Activated gamma-delta T cell treated with anti-CD3 and anti-CD28 coated beads, Interleukin-2, amount 50 U/mL, for 16 hours (primary cell): ENCODE measurements around the gene PFDN6.
"Not testable (repeated sequence)": the region's sequence is repeated elsewhere in the genome, so short reads cannot be mapped to it uniquely, and the experiment has no call there.

Source experiments
- DNase-seq: peaks from one replicate; pipeline ENCODE4 v3.0.0-alpha.2; 2020; ENCODE audit warnings: low read depth

Gene PFDN6

DNA sequence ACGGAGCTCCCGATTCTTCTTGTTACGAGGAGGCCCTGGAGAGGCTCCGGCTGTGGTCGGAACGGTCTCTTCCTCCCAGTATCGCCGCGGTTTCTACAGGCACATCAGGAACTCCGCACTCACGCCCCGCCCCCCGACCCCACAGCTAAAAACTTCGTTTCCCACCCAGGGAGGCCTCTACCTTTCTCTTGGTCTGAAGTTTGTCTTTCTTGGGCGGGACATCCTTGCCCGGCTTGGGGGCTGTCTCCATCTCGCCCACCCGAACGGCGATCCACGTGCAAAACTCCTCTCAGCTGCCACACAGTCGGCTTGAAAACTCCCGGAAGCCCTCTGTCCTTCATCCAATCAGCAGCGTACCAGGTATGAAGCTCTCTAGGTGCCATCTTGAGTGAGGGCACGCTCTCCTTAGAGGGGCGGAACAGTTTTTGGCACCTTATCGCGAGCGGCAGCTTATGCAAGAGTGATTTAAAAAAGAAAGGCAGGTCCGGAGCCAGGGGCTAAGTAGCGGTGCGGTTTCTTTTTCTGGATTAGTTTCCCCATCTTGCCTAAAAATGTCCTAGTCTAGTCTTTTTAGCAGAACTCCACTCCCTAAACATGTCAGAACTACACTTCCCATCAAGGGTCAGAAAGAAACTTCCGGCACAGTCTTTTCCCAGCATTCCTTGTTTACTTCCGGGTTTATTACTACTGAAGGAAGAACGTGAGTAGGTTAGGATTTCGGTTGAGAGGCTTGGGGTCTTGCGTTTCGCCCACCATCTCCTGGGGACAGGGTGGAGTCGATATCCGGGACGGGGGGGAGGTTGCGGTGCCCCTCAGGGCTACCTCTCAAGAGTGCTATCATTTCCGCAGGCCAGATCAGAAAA lies at the start of gene PFDN6, which contains the start of gene WDR46:
PFDN6 (plus strand) TSS at position 681 of the 863 bp plus-strand sequence. CDS start 256 bp downstream, outside the sequence.
WDR46 (minus strand) TSS at position 319 of the 863 bp plus-strand sequence; CDS start at position 250, 69 bp downstream.
- peak; percentile 78 for DNase-seq

DNA sequence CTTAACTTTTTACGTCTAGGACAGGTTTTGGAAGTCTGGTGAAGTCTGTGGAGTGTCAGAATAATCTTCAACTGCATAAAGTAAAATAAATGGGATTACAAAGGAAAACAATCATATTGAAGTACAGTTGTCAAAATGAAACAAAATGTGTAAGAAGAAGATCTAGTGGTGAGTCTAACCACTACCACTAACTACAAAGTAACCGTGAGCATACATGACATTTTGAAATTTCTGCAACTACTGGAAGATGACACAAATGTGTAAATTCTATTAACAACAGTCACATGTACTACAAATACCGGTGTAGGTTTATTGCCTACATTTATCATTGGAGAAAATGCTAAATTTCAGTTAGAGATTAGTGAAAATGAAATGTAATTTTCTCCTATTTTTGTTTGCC lies 47.4 kb upstream of the PFDN6 start:
- DNase-seq = no peak

GRCh38 chr6:33243476-33243875 lies 45.9 kb upstream of the PFDN6 start:
- DNase-seq = no peak

DNA sequence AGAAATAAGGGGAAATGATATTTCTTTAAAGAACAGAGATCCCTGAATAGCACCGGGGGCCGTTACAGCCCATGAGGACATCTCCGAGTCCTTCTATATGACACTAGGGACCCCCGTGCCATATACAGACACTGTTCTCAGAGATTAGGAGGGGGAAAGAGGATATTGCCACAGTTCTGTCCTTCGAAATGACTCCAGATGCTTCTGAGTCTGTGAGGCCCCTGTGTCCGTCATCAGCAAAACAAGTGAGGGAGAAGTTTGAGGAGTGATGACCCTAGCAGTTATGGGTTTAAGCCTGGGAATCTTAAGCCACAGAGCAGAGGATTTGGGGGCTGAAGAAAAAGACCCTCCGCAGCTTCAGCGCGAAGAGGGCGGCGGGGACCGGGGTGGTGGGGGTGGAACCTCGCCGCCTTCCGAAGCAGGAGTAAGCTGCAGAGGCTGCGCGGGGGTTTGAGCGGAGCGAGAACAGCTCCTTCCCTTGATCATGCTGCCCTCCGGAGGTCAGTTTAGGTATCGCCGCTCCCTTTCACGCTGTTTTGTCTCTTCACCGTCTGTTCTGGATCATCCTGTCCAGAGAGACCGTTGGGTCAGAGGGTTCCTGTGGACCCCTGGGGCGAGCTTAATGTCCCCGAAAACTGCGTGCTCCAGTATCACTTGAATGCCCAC lies 41.3 kb upstream of the PFDN6 start:
- peak; percentile 90 for DNase-seq

GRCh38 chr6:33248643-33248931 lies 40.8 kb upstream of the PFDN6 start:
- no peak for DNase-seq

DNA sequence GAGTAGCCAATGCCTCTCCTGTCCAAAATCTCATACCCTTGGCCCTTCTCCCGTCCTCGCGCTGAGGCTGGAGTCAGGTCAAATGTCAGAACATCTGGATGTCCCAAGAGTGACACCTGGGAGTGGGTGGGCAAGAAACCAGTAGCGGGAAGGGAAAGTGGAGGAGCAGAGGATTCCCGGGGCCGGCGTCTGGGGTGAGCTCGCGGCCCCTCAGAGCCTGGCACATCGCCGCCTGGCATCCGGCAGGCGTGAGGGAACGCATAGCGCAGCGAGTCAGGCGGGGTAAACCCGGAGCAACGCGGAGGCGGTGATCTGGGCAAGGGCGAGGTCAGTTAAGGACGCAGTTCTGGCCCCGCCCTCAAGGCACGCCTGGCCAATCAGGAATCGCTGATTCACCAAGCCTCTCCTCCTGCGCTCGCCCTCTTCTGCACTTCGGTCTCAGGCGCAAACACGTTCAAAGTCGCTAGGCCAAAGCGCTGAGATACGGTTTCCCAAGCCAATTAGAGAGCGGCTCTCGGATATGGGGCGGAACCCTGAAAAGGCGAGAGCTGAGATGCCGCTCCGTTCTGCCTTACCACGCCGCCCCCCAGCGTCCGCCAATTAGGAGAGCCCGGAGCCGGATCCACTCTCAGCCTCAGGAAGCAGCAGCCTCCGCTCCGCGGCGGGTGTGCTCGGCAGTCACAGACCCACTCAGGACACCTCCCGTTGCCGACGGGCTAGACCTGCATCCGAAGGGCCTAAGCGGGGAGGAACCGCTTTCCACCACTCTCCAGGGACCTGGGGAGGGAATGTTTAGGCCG lies 40.3 kb upstream of the PFDN6 start:
- peak; percentile 90 for DNase-seq

GRCh38 chr6:33249732-33250630 lies 39.4 kb upstream of the PFDN6 start:
- DNase-seq = no peak

DNA sequence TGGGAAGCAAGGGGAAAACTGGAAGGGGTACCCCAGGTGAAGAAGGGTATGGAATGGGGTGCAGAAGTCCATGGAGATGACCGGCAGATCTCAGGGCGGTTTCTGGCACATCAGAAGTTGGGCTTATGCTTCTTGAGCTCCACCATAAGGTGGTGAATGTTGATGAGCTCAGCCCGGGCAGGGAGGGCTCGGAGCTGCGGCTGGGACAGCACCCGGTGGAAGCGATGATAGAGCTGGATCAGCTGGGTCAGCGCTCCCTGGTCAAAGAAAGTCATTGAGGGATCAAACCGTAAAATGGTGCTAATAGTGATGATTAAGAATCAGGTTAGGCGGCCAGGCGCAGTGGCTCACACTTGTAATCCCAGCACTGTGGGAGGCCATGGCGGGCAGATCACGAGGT lies 38.7 kb upstream of the PFDN6 start:
- no peak for DNase-seq

DNA sequence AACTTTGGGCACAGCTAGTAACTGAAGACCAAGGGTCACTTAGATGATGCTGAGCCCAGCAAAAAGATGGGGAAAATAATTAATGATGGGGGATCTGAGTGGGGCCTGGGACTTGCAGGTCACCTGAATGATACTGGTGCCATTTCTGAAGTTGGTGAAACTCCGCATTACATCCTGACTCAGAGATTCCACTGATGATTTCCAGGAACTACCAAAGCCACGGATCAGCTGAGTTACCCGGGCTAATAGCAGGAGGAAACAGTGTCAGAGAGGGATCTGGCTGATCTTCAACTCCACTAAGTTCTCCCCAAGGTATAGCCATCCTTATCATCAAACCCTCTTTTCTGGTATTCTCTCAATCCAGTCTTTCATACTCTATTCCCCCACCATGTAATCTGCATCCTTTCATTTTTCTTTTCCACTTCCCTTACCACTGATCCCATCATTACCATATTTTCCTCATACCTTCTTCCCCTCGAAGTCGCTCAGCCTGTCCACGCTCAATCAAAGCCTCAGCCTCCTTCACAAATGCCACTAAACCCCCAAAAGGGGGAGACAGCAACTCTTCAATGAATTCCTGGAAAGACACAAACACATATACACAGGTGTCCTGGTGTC lies 37.9 kb upstream of the PFDN6 start:
- no peak for DNase-seq

GRCh38 chr6:33252759-33253158 lies 36.6 kb upstream of the PFDN6 start:
- DNase-seq = no peak

DNA sequence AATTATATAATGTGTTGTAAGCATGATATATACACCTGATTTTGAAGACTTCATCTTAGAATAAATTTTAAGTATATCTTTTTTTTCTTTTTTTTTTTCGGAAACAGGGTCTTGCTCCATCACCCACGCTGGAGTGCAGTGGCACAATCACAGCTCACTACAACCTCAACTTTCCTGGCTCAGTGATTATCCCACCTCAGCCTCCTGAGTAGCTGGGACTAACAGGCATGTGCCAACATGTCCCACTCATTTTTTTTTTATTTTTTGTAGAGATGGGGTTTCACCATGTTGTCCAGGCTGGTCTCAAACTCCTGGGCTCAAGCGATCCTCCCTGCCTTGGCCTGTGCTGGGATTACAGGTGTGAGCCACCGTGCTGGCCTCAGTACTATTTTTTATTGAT lies 34.8 kb upstream of the PFDN6 start:
- DNase-seq = no peak

GRCh38 chr6:33259032-33259431 lies 30.4 kb upstream of the PFDN6 start:
- DNase-seq = no peak

DNA sequence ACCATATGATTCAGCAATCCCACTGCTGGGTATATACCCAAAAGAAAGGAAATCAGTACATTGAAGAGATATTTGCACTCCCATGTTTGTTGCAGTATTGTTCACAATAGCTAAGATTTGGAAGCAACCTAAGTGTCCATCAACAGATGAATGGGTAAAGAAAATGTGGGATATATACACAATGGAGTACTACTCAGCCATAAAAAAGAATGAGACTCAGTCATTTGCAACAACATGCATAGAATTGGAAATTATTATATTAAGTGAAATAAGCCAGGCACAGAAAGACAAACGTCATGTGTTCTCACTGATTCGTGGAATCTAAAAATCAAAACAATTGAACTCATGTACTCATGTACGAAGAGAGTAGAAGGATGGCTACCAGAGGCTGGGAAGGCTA lies 26.9 kb upstream of the PFDN6 start:
- not testable (repeated sequence) for DNase-seq

GRCh38 chr6:33264015-33264414 lies 25.4 kb upstream of the PFDN6 start:
- no peak for DNase-seq

GRCh38 chr6:33271117-33271467 lies 18.3 kb upstream of the PFDN6 start:
- DNase-seq = no peak

DNA sequence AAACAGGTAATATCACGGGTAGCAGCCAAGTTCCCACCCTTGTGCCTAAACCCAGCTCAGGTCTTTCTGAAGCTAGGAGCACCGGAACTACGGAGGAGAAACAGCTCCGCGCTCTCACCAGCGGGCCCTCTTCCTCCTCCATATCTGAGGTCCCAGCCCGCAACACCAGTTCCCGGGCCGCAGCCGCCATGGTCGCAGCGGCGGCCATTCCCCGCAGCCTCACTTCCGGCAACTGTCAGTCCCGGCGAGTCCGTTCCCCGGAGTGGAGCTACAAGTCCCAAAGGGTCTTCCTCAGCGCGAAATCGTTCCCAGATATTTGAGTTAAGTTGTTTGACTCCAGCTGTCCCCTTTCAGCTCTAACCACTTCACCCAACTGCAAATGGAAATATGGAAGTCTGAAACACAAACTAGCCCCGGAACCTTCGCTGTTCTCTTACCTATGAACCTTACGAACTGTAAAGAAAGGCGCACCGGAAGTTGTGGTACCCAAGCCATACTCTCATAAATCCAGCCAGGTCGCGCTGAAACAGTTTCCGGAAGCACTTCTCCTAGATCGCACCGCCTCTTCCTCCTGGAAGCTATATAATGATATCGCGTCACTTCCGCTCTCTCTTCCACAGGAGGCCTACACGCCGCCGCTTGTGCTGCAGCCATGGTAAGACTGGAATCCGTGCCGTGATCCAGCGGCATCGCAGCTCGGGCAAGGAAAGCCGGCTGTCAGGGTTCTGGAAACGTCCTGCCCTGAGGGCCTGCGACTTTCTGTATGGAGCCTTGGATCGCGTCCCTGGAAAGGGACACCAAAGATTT lies 17.7 kb upstream of the PFDN6 start, which contains the start of the genes RPS18 and VPS52:
RPS18 (plus strand) TSS at position 608 of the 807 bp plus-strand sequence; CDS start at position 653, 45 bp downstream.
VPS52 (minus strand) TSS at position 409 of the 807 bp plus-strand sequence; CDS start at position 208, 201 bp downstream.
- DNase-seq = peak; percentile 84

GRCh38 chr6:33272275-33273128 lies 16.9 kb upstream of the PFDN6 start:
- no peak for DNase-seq

DNA sequence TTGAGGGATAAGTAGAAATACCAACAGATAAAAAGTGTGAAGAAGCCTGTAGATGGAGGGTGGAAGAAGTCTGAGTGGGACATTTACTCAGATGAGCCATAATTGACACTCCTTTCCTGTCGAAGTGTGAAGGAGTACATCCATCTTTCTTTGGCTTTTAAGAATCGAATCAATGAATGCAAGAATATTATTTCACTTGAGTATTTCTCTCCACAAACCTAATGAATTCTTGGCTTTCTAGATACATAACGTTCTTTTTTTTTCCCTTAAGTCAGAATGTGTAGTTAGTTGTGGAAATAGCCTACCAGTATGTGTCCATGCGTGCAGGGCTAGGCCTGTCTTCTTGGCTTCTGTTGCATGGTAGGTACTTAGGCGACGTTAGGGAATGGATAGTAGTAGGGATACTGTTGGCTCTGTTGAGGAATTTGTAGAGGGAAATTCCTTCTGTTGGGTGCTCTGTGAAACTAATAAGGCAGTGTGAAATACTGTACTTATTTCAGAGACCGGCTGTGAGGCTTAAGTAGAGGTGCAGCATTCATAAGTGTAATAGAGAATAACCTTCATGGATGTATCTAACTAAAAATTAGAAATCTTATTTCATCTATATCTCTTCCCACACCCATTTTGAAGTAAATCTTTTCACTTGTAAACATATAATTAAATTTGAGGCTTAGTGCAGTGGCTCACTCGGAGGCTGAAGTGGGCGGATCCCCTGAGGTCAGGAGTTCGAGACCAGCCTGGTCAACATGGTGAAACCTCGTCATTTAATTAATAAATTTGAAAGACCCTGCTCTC lies 16.1 kb upstream of the PFDN6 start:
- DNase-seq = no peak
